ENCODE data around the gene ZNF655.
"Not testable (repeated sequence)": the region's sequence is repeated elsewhere in the genome, so short reads cannot be mapped to it uniquely, and the experiment has no call there.

DNA sequence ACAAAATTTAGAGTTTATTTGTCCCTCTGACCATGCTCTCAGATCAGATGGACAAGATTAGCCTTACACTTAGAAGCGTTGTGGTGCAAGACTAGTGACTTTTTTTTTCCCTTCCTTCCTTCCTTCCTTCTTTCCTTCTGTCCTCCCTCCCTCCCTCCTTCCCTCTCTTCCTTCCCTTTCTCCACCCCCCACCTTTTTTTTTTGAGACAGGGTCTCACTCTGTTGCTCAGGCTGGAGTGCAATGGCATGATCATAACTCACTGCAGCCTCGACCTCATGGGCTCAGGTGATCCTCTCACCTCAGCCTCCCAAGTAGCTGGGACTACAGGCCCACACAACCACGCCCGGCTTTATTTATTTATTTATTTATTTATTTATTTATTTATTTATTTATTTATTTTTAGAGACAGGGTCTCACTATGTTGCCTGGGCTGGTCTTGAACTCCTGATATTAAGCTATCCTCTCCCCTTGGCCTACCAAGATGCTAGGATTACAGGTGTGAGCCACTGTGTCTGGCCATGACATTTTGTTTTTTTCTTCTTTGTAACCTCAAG lies 22.4 kb downstream of the ZNF655 start:
- TF ChIP-seq, protein P1, sequence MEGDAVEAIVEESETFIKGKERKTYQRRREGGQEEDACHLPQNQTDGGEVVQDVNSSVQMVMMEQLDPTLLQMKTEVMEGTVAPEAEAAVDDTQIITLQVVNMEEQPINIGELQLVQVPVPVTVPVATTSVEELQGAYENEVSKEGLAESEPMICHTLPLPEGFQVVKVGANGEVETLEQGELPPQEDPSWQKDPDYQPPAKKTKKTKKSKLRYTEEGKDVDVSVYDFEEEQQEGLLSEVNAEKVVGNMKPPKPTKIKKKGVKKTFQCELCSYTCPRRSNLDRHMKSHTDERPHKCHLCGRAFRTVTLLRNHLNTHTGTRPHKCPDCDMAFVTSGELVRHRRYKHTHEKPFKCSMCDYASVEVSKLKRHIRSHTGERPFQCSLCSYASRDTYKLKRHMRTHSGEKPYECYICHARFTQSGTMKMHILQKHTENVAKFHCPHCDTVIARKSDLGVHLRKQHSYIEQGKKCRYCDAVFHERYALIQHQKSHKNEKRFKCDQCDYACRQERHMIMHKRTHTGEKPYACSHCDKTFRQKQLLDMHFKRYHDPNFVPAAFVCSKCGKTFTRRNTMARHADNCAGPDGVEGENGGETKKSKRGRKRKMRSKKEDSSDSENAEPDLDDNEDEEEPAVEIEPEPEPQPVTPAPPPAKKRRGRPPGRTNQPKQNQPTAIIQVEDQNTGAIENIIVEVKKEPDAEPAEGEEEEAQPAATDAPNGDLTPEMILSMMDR (IDR thresholded peaks at IDR 0.05), result not testable (repeated sequence)
- not testable (repeated sequence) for TF ChIP-seq EP300, POLR2A (IDR thresholded peaks at IDR 0.05)
